GM21367 (cell line): Measurements from ENCODE around the gene PCSK5.

Experiments used
- ATAC-seq: cut with Tn5 transposase; IDR thresholded peaks from one replicate; pipeline ENCODE4 v1.9.1; 2021; ENCODE audit not compliant: unreplicated experiment

PCSK5 gene

GRCh38 chr9:76115396-76115795, 224.9 kb downstream of the PCSK5 start:
- ATAC-seq, result no peak

GRCh38 chr9:76115982-76116646, 225.6 kb downstream of the PCSK5 start:
- ATAC-seq, result no peak

- no peak for ATAC-seq
These were observed 226.4 kb downstream of the PCSK5 start for GRCh38 chr9:76116913-76117312.

GRCh38 chr9:76127637-76128036, 237.2 kb downstream of the PCSK5 start:
- no peak for ATAC-seq

- ATAC-seq, result no peak
These were observed 245.4 kb downstream of the PCSK5 start for GRCh38 chr9:76135902-76136301.

- no peak for ATAC-seq
These were observed 246.5 kb downstream of the PCSK5 start for GRCh38 chr9:76136986-76137385.

- ATAC-seq, result no peak
These were observed 247.5 kb downstream of the PCSK5 start for GRCh38 chr9:76137931-76138330.

GRCh38 chr9:76138360-76138759, 247.9 kb downstream of the PCSK5 start:
- no peak for ATAC-seq

GRCh38 chr9:76143834-76144233, 253.4 kb downstream of the PCSK5 start:
- ATAC-seq, result no peak

GRCh38 chr9:76150013-76150412, 259.5 kb downstream of the PCSK5 start:
- ATAC-seq, result no peak

GRCh38 chr9:76151267-76151666, 260.8 kb downstream of the PCSK5 start:
- ATAC-seq, result no peak

- no peak for ATAC-seq
These were observed 262.9 kb downstream of the PCSK5 start for GRCh38 chr9:76153339-76153738.

GRCh38 chr9:76153902-76154629, 263.6 kb downstream of the PCSK5 start:
- ATAC-seq, result no peak

GRCh38 chr9:76155361-76155760, 264.9 kb downstream of the PCSK5 start:
- ATAC-seq, result no peak

- ATAC-seq, result no peak
These were observed 268.2 kb downstream of the PCSK5 start for GRCh38 chr9:76158713-76159112.

- ATAC-seq, result no peak
These were observed 268.9 kb downstream of the PCSK5 start for GRCh38 chr9:76159293-76159926.

GRCh38 chr9:76161106-76161505, 270.6 kb downstream of the PCSK5 start:
- no peak for ATAC-seq

GRCh38 chr9:76161541-76161940, 271.1 kb downstream of the PCSK5 start:
- no peak for ATAC-seq

- ATAC-seq, result no peak
These were observed 271.7 kb downstream of the PCSK5 start for GRCh38 chr9:76162086-76162730.

GRCh38 chr9:76162751-76163500, 272.5 kb downstream of the PCSK5 start:
- ATAC-seq, result no peak

GRCh38 chr9:76166526-76166925, 276.1 kb downstream of the PCSK5 start:
- ATAC-seq, result no peak
